ENCODE results near the gene MBD2.
"Not testable (repeated sequence)": the region's sequence is repeated elsewhere in the genome, so short reads cannot be mapped to it uniquely, and the experiment has no call there.

The MBD2 gene

GRCh38 chr18:54149078-54149697, 75.3 kb downstream of the MBD2 start:
- DNase-seq (ENCODE audit: low spot score), result peak; percentile 86

DNA sequence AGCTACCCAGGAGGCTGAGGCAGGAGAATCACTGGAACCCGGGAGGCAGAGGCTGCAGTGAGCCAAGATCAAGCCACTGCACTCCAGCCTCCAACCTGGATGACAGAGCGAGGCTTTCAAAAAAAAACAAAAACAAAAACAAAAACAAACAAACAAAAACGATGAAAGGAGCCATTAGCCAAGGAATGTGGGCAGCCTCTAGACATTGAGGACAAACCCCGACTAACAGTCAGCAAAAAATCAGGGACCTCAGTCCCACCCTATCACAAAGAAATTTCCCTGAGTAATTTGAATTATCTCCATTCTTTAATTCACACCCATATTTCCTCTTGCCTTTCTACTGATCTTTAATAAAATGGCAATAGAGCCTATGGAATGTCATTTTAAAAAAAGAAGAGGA, 75.8 kb downstream of the MBD2 start:
- no peak for DNase-seq (ENCODE audit: low spot score)

- DNase-seq (ENCODE audit: low spot score), result no peak
Measured at GRCh38 chr18:54148151-54148550, 76.3 kb downstream of the MBD2 start.

DNA sequence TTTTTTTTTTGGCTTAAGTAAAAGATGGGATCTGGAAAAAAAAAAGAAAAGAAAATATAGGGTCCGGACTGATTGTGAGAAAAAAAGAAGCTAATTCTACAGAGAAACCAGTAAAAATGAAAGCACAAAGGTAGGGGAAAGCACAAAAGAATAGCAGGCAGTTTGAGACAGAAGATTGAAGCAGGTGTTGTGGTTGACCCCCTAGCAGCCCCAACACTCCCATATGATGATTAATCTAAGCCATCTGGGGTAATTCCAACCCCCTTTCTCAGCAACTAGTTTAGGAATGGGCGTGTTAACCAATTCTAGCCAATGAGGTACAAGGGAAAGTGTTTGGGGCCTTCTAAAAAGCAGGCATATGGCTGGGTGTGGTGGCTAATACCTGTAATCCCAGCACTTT, 77.0 kb downstream of the MBD2 start:
- DNase-seq (ENCODE audit: low spot score), result no peak

DNA sequence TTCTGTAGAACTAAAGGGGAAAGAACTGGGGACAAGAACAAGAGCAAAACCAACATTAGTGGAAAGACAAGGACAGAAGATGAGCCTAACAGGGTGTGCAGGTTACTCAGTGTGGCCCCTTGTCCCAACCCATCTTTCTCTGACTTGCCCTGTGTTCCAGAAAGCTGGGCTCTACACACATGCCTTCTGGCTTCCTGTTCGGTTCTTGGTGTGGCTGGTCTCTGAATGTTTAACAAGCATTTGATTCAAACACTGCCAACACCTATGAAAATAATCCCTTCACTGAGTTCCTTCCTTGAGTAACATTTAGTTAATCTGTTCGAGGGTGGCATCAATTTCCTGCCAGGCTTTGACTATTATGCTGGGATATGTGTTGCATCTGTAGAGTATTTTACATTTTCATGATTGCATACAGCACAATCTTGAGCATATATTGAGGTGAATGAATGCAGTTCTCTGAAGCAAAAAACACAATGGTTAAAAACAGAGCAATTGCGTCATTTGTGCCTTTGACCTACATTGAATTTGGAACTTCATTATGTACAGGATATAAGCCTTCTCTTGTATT, 83.3 kb downstream of the MBD2 start:
- no peak for DNase-seq (ENCODE audit: low spot score)

GRCh38 chr18:54140641-54141040, 83.8 kb downstream of the MBD2 start:
- peak; percentile 30 for DNase-seq (ENCODE audit: low spot score)

GRCh38 chr18:54135216-54135615, 89.3 kb downstream of the MBD2 start:
- DNase-seq (ENCODE audit: low spot score), result no peak

GRCh38 chr18:54134053-54134452, 90.4 kb downstream of the MBD2 start:
- no peak for DNase-seq (ENCODE audit: low spot score)

DNA sequence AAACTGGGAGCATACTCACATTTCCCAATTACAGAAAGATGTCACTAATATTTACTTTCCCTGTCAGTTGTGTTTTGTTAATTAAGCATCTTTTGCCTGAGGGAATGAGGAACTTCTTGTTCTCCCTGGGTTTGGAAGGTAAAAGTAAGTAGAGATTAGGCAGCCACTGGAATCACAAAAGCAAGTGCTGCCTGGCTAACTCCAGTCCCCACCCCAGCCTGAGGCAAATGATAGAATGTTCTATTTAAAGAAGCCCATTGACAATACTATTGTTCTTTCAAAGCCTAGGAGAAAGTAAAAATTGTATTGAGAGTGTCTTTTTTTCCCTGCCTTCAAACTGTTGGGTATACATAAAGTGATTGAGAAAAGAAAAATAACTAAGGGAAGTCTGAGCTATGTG, 93.8 kb downstream of the MBD2 start:
- DNase-seq (ENCODE audit: low spot score), result no peak

DNA sequence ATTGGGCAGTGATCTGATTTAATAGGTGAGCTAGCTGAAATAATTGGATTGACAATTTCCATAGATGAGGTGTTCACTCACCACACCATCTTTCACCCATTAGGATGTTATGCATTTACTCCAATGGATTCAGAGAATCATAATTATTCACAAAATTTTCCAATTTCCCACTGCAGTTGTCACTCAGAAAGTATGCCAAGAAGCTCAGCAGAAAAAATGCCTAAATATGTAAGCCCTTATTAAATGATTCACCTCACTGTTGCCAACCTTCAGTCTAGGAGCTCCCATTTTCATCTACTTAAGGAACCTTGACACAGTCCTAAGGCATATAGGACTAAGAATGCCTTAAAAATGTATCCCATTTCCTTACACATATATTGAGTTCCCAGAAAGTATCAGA, 94.3 kb downstream of the MBD2 start:
- no peak for DNase-seq (ENCODE audit: low spot score)

DNA sequence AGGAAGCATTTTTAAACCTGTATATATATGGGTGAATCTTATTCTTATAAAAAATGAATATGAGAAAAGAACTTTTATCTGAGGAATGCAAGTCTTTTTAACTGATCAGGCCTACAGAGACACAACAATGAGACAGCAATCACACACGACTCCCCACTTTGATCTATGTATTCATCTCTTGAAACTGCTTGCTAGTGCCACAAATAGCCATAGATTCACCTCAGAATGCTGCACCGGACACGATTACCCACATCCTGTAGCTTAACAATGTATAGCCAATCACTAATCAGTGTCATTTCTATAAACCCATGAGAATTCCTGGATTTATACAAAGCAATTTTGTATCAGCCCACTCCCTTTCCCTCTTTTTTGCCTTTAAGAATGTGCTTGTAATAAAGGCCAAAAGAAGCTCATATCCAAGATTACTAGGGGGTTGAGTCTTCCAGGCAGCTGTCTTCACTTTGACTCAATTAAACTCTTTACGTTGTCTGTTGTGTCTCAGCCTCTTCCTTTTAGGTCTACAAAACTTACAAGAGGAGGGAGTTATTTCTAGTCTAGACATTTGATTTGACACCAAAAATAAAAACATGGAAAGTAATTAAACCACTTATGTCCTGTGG, 94.9 kb downstream of the MBD2 start:
- no peak for DNase-seq (ENCODE audit: low spot score)

DNA sequence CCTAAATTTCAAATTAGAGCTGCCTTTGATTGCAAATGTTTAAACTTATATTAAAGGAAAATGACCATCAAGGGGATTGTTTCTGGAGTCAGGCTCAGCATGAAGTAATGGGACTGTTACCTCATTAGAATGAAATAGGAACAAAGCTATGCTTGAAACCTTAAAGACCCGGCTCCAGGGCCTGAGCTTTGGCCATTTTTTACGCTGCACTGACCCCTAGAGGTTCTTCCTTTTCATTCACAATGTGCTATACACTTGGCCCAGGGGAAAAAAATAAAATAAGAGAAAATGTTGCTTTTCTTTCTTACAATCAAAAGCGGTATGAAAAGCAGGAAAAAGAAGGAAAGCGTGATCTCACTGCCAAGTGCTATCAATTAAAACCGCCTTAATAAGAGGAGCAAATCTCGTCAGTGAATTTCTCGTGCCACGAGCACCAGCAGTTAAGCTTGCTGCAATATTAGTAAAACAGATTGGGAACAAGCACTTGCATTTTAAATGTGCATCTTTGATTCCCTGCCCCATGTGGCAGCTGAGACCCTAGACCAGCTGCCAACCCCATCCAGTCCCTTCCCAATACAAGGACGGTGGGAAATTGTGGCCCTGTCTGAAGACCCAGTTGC, 96.6 kb downstream of the MBD2 start:
- DNase-seq (ENCODE audit: low spot score), result peak; percentile 70

DNA sequence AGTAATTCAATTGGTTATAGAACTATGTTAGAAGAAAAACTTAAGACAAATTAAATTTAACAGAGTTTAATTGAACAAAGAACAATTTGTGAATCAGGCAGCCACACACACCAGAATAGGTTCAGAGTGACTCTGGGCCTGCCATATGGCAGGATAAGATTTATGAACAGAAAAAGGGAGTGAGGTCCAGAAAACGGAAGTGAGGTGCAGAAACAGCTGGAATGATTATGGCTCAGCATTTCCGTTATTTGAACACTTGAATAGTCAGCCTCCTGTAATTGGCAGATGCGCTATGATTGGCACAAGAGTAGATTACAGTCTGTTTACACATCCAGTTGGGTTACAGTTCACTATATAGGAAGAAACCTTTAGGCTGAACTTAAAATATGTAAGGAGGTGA, 99.0 kb downstream of the MBD2 start:
- no peak for DNase-seq (ENCODE audit: low spot score)

GRCh38 chr18:54123720-54124440, 100.6 kb downstream of the MBD2 start:
- DNase-seq (ENCODE audit: low spot score), result not testable (repeated sequence)

GRCh38 chr18:54119524-54120019, 104.9 kb downstream of the MBD2 start:
- DNase-seq (ENCODE audit: low spot score), result peak; percentile 57

DNA sequence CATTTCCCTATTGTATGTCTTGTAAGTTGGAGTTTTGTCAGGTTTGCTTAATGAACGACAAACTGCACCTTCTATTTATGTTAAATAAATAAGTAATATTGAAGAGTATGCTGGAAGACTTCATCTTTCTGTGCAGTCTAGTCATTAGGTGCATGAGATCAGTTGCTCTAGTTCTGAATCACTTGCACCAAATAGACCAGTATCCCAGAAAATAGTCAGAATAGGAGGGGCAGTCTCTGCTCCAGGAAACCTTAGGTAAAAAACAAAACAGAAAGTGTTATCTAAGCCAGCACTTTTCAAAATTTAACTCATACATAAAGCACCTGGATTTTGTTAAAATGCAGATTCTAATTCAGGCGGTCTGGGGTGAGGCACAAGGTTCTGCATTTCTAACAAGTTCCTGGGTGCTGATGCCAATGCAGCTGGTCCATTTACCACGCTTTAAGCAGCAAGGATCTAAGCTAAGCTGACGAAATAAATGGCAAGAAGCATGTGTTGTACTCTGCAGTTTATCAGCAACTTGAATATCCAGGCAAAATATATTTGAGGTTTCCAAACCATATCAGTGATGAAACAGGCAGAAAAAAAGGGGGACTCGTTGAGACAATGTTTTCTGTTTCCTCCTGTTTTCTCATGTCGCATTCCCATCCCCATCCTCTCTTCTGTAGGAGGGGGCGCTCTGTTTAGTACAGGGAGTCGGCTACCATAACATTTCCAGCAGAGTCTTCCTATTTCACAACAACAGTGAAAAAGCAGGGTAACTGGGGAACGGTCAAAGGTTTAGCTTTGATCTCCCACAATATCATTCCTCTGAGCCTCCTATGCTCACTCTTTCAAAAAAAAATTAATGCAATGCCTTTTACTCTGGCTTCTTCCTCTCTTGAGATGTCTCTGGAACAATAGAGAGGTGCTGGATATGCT, 106.4 kb downstream of the MBD2 start:
- DNase-seq (ENCODE audit: low spot score), result no peak

DNA sequence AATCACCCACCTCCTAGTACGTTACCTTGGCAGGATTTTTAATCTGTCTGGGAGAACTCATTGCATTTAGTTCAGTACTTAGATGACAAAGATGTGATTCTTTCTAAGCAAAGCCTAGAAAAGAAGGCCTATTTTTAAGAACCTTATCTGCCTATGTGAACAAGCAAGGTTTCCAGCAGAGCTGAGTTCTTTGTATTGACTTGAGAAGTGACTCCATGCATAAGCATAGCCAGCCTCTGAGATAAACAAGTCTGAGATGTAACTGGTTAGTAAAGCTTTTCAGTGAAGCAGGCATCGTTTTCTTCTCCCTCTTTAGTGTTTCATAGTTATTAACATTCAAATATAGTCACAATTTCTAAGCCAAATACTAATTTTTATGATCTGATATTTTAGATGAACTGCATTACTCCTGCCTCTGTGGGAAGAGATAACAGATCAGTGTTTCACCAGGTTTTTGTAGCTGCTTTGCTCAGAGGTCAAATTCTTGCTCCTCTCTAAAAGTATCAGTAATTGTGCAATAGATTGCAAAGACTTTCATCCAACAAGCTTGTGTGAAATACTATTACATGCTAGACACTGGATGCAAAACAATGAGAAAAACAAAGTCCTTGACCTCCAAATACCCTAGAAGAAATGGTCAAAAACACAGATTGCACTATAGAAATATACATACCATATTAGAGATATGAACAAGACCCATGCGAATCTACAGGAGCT, 107.8 kb downstream of the MBD2 start:
- no peak for DNase-seq (ENCODE audit: low spot score)

- no peak for DNase-seq (ENCODE audit: low spot score)
Measured at GRCh38 chr18:54112356-54112755, 112.1 kb downstream of the MBD2 start.

GRCh38 chr18:54109131-54109683, 115.3 kb downstream of the MBD2 start:
- DNase-seq (ENCODE audit: low spot score), result peak; percentile 14

DNA sequence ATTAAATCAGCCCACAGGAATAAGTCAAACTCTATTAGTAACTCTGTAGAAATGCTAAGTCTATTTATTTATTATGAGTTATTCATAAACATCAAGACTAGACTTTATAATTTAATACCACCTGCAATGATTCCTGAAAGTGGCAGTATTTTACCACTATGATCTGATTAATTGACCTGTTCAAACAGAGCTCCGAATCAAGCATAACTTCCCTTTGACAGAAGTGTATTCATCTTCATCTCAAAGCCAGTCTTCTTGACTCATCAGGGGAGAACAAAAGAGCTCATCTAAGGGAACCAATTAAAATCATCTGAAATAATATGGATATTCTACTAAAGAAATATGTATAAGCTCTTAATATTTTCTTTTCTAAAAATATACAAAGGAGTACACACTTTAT, 122.3 kb downstream of the MBD2 start:
- DNase-seq (ENCODE audit: low spot score), result no peak
